H1 (cell line): ENCODE results near the gene ADARB2. TPM values are rescaled to one million over a fixed set of nuclear protein-coding genes. Genes with fewer than 3 reads are reported as not detected.
"Not testable (repeated sequence)": the region's sequence is repeated elsewhere in the genome, so short reads cannot be mapped to it uniquely, and the experiment has no call there.

ENCODE experiments used
- CTCF ChIA-PET: fragments of 300-600 bp; sonication (Branson Sonifier 250); formaldehyde crosslinking; loops from one replicate; lab custom pipeline; 2021; ENCODE audit not compliant: partially characterized antibody; lab: Charles Lee
- POLR2A ChIA-PET: fragments of 300-600 bp; sonication (Branson Sonifier 250); formaldehyde crosslinking; loops from one replicate; lab custom pipeline; 2021; ENCODE audit warnings: inconsistent platforms; ENCODE audit not compliant: partially characterized antibody; lab: Charles Lee
- DNase-seq, 2 experiments: peaks; one replicate each; pipeline versions ENCODE4 v3.0.0 to v3.0.0-alpha.2; 2010 to 2022; ENCODE audit warnings: low spot score in 2 of 2, low read depth in 1 of 2, mixed read lengths in 1 of 2
- FAIRE-seq: peaks from 2 replicates; lab custom pipeline; 2011; peaks lifted over from hg19 to GRCh38; lab: Jason Lieb, UNC
- H2AFZ ChIP-seq: 2 replicates; pipeline ENCODE4 v1.8.1; 2012; ENCODE audit warnings: low read length, inconsistent platforms
- H2AK5ac ChIP-seq: 2 replicates; pipeline ENCODE4 v1.6.1; 2013; ENCODE audit warnings: low read depth, low read length
- H2BK120ac ChIP-seq: replicated peaks from 2 replicates; pipeline ENCODE3; 2013; ENCODE audit warnings: low read depth, low read length, inconsistent platforms
- H2BK12ac ChIP-seq: 2 replicates; pipeline ENCODE4 v1.6.1; 2013; ENCODE audit warnings: low read depth, low read length
- H2BK15ac ChIP-seq: 2 replicates; pipeline ENCODE4 v1.6.1; 2013; ENCODE audit warnings: low read length
- H2BK20ac ChIP-seq: 2 replicates; pipeline ENCODE4 v1.6.1; 2013; ENCODE audit warnings: low read length
- H2BK5ac ChIP-seq: 2 replicates; pipeline ENCODE4 v1.6.1; 2013; ENCODE audit warnings: low read depth, low read length
- H3K14ac ChIP-seq: 2 replicates; pipeline ENCODE4 v1.6.1; 2013; ENCODE audit warnings: inconsistent platforms; ENCODE audit not compliant: insufficient read length
- H3K18ac ChIP-seq: 2 replicates; pipeline ENCODE4 v1.6.1; 2013; ENCODE audit warnings: low read length; ENCODE audit errors: extremely low read depth
- H3K23ac ChIP-seq: 2 replicates; pipeline ENCODE4 v1.6.1; 2013; ENCODE audit warnings: inconsistent platforms; ENCODE audit not compliant: insufficient read length
- H3K23me2 ChIP-seq: 2 replicates; pipeline ENCODE4 v1.6.1; 2013; ENCODE audit warnings: low read depth, low read length
- H3K27ac ChIP-seq: 2 replicates; pipeline ENCODE4 v1.6.1; 2011; ENCODE audit warnings: low read depth, low read length, inconsistent platforms
- H3K27me3 ChIP-seq, 4 experiments: replicated peaks in 1 of 4; 1 replicate in 1 of 4; 2 replicates in 3 of 4; pipeline versions ENCODE4 v1.6.1 to v1.8.1; 2011 to 2013; ENCODE audit warnings: low read length in 3 of 4, mild to moderate bottlenecking in 3 of 4, inconsistent platforms in 2 of 4, mixed read lengths in 2 of 4, moderate library complexity in 1 of 4; ENCODE audit not compliant: control insufficient read depth in 3 of 4, insufficient read depth in 3 of 4; ENCODE audit errors: extremely low read depth in 1 of 4
- H3K36me3 ChIP-seq, 4 experiments: 2 replicates each; pipeline versions ENCODE4 v1.6.1 to v1.8.1; 2011 to 2013; ENCODE audit warnings: mild to moderate bottlenecking in 4 of 4, low read length in 3 of 4, moderate library complexity in 2 of 4, control low read depth in 1 of 4, inconsistent platforms in 1 of 4; ENCODE audit not compliant: insufficient read depth in 4 of 4, control insufficient read depth in 2 of 4
- H3K4ac ChIP-seq: replicated peaks from 2 replicates; pipeline ENCODE3; 2013; ENCODE audit warnings: low read length, low read depth, mixed read lengths, inconsistent platforms; ENCODE audit not compliant: insufficient read length
- H3K4me1 ChIP-seq, 4 experiments: replicated peaks in 1 of 4; 1 replicate in 1 of 4; 2 replicates in 3 of 4; pipeline versions ENCODE4 v1.6.1 to v1.8.1; 2011 to 2013; ENCODE audit warnings: low read length in 3 of 4, inconsistent platforms in 2 of 4, mixed read lengths in 1 of 4; ENCODE audit not compliant: insufficient read depth in 4 of 4, control insufficient read depth in 3 of 4
- H3K4me2 ChIP-seq, 2 experiments: 2 replicates each; pipeline versions ENCODE4 v1.6.1 to v1.8.1; 2011 to 2013; ENCODE audit warnings: low read depth in 2 of 2, low read length in 2 of 2, control low read depth in 1 of 2, inconsistent platforms in 1 of 2, mild to moderate bottlenecking in 1 of 2; ENCODE audit not compliant: insufficient read depth in 1 of 2
- H3K4me3 ChIP-seq, 4 experiments: fragments of 200-600, 300-600 bp in 1 of 4; sonication (generic), shearing (Covaris generic), sonication (Bioruptor Twin) in 1 of 4; 2 replicates each; pipeline versions ENCODE4 v1.5.1 to v1.8.1; 2011 to 2016; ENCODE audit warnings: low read length in 4 of 4, low read depth in 3 of 4, control low read depth in 2 of 4, inconsistent platforms in 2 of 4, mild to moderate bottlenecking in 2 of 4, mixed read lengths in 1 of 4, moderate library complexity in 1 of 4; ENCODE audit not compliant: insufficient read depth in 2 of 4; ENCODE audit errors: extremely low read depth in 1 of 4
- H3K56ac ChIP-seq: replicated peaks from 2 replicates; pipeline ENCODE3; 2013; ENCODE audit warnings: low read depth, mild to moderate bottlenecking, mixed read lengths, low read length, inconsistent platforms; ENCODE audit not compliant: insufficient read length
- H3K79me1 ChIP-seq: 2 replicates; pipeline ENCODE4 v1.6.1; 2013; ENCODE audit warnings: low read depth, low read length, control low read depth
- H3K79me2 ChIP-seq, 2 experiments: 2 replicates each; pipeline versions ENCODE4 v1.6.1 to v1.8.1; 2012 to 2013; ENCODE audit warnings: low read length in 2 of 2, mild to moderate bottlenecking in 2 of 2, inconsistent platforms in 1 of 2; ENCODE audit not compliant: insufficient read depth in 2 of 2, control insufficient read depth in 1 of 2
- H3K9ac ChIP-seq, 4 experiments: replicated peaks in 1 of 4; 1 replicate in 1 of 4; 2 replicates in 3 of 4; pipeline versions ENCODE4 v1.6.1 to v1.8.1; 2011 to 2013; ENCODE audit warnings: low read depth in 3 of 4, low read length in 3 of 4, control low read depth in 2 of 4, mild to moderate bottlenecking in 2 of 4, moderate library complexity in 2 of 4, inconsistent platforms in 1 of 4; ENCODE audit errors: extremely low read depth in 1 of 4
- H3K9me3 ChIP-seq, 2 experiments: 2 replicates each; pipeline versions ENCODE4 v1.6.1 to v1.8.1; 2012 to 2013; ENCODE audit warnings: mild to moderate bottlenecking in 2 of 2, moderate library complexity in 2 of 2, control low read depth in 1 of 2, inconsistent platforms in 1 of 2, low read depth in 1 of 2, low read length in 1 of 2, mixed read lengths in 1 of 2; ENCODE audit not compliant: insufficient read depth in 2 of 2
- H4K20me1 ChIP-seq, 2 experiments: replicated peaks in 1 of 2; 2 replicates each; pipeline versions ENCODE3 to v1.8.1; 2011 to 2013; ENCODE audit warnings: inconsistent platforms in 2 of 2, low read length in 2 of 2, mild to moderate bottlenecking in 1 of 2; ENCODE audit not compliant: insufficient read depth in 2 of 2, control insufficient read depth in 1 of 2
- H4K5ac ChIP-seq: 2 replicates; pipeline ENCODE4 v1.6.1; 2013; ENCODE audit warnings: low read length, low read depth, mixed read lengths, inconsistent platforms; ENCODE audit not compliant: insufficient read length
- H4K8ac ChIP-seq: 2 replicates; pipeline ENCODE4 v1.8.0; 2013; ENCODE audit warnings: mild to moderate bottlenecking, moderate library complexity, low read length, inconsistent platforms; ENCODE audit not compliant: insufficient read depth; ENCODE audit errors: extremely low read depth
- H4K91ac ChIP-seq: replicated peaks from 2 replicates; pipeline ENCODE3; 2013; ENCODE audit warnings: low read length, mixed read lengths, inconsistent platforms; ENCODE audit not compliant: insufficient read length
- WGBS, 2 experiments: shearing (Covaris generic) in 1 of 2; methylation state at CpG; one replicate each; pipeline versions ENCODE4 v1.1.6 to v1.1.7; 2013 to 2015; ENCODE audit warnings: low lambda C conversion rate in 2 of 2, mixed read lengths in 2 of 2, inconsistent platforms in 1 of 2, low coverage in 1 of 2, missing lambda C conversion rate in 1 of 2; ENCODE audit not compliant: insufficient replicate concordance in 2 of 2, insufficient coverage in 1 of 2, insufficient read length in 1 of 2; ENCODE audit errors: extremely low coverage in 1 of 2, missing lambda C conversion rate in 1 of 2; 5-methylcytosine and 5-hydroxymethylcytosine counted together
- polyA plus RNA-seq, 7 experiments: library from polyadenylated mRNA; depleted of rRNA in 3 of 7; stranded (reverse) in 5 of 7; unstranded in 2 of 7; fragments of >200 nt in 5 of 7; fragments of 200-250 nt in 2 of 7; gene quantifications; 1 replicate in 5 of 7; 2 replicates in 1 of 7; 4 replicates in 1 of 7; pipeline versions ENCODE4 v1.2.1 to v1.2.3, GENCODE V29; 2011 to 2013; ENCODE audit warnings: missing spikeins in 2 of 7, mixed read lengths in 2 of 7
- total RNA-seq: library from RNA; stranded (reverse); fragmentation: NEBNext Ultra II Directional; extraction: Animal tissue kit (Norgen Biotek cat#: 25700); gene quantifications from 2 replicates; pipeline ENCODE4 v1.2.1, GENCODE V29; 2021

The ADARB2 gene
- total and polyA plus RNA-seq, 2 of the 8 experiments (the other 6 are each of a cell fraction or from before 2014, with no cell fraction given), result 2.2 to 2.8 TPM

- not testable (repeated sequence) for H3K14ac ChIP-seq, H3K27me3 ChIP-seq, H3K23me2 ChIP-seq, H3K56ac ChIP-seq, H3K36me3 ChIP-seq, H3K9ac ChIP-seq, H3K9me3 ChIP-seq, H3K79me1 ChIP-seq, H3K4ac ChIP-seq, H2AFZ ChIP-seq, H3K23ac ChIP-seq, H3K4me3 ChIP-seq, H2BK12ac ChIP-seq, H4K20me1 ChIP-seq, FAIRE-seq, DNase-seq, H4K5ac ChIP-seq, H2BK120ac ChIP-seq, H3K79me2 ChIP-seq, H3K4me2 ChIP-seq, H3K27ac ChIP-seq, H2AK5ac ChIP-seq, H4K91ac ChIP-seq, H3K18ac ChIP-seq, H4K8ac ChIP-seq, H2BK20ac ChIP-seq, H2BK5ac ChIP-seq, H3K4me1 ChIP-seq, H2BK15ac ChIP-seq
- CTCF ChIA-PET, result interaction anchor here (0.7 kb wide), 2 partner anchors 24 to 92 kb away, joined by 3 read pairs; no protein-coding TSS in a partner anchor
- WGBS, 2 experiments, result 94% methylated on average over 3 of the region's 3 CpGs; no CpG with 5 or more reads in 1 of the 2 experiments
- POLR2A ChIA-PET, result interaction anchor here (0.8 kb wide), 1 partner anchor 95 kb away, joined by 4 read pairs; no protein-coding TSS in a partner anchor
Measured at GRCh38 chr10:1427521-1428186, 309.7 kb downstream of the ADARB2 start.
